SK-N-SH treated with all-trans-retinoic acid at 6 μM for 48 hours (cell line): ENCODE measurements around the gene BACH1.

Experiments
- ATAC-seq: fragments of 200-7000 bp; cut with Tn5 transposase; 3 replicates; pipeline ENCODE4 v1.9.1; 2020; ENCODE audit warnings: mild to moderate bottlenecking, moderate library complexity
- ARNTL ChIP-seq: fragments of 450-650 bp; formaldehyde crosslinking; IDR thresholded peaks from 2 replicates; pipeline ENCODE4 v1.5.0; 2020; ENCODE audit warnings: low read depth, mild to moderate bottlenecking, moderate library complexity, borderline replicate concordance
- BACH2 ChIP-seq: fragments of 250-450 bp; sonication (Bioruptor Pico); IDR thresholded peaks from 2 replicates; pipeline ENCODE4 v1.9.0; 2021; ENCODE audit warnings: mild to moderate bottlenecking, borderline replicate concordance
- CREB5 ChIP-seq: fragments of 250-450 bp; sonication (Bioruptor Pico); IDR thresholded peaks from 2 replicates; pipeline ENCODE4 v1.5.1; 2020; ENCODE audit warnings: low read depth, mild to moderate bottlenecking, moderate library complexity
- CSDC2 ChIP-seq: fragments of 250-450 bp; sonication (Bioruptor Pico); IDR thresholded peaks from 2 replicates; pipeline ENCODE4 v1.5.0; 2020; ENCODE audit warnings: mild to moderate bottlenecking, moderate library complexity
- CSRNP3 ChIP-seq: fragments of 250-450 bp; sonication (Bioruptor Pico); IDR thresholded peaks from 2 replicates; pipeline ENCODE4 v1.5.1; 2021; ENCODE audit warnings: mild to moderate bottlenecking, moderate library complexity
- ESRRG ChIP-seq: fragments of 250-450 bp; sonication (Bioruptor Pico); IDR thresholded peaks from 2 replicates; pipeline ENCODE4 v1.6.1; 2021; ENCODE audit warnings: mild to moderate bottlenecking
- GLIS3 ChIP-seq: fragments of 250-450 bp; sonication (Bioruptor Pico); IDR thresholded peaks from 2 replicates; pipeline ENCODE4 v1.5.0; 2020; ENCODE audit warnings: mild to moderate bottlenecking, moderate library complexity
- ISL1 ChIP-seq: fragments of 250-450 bp; sonication (Bioruptor Pico); IDR thresholded peaks from 2 replicates; pipeline ENCODE4 v2.1.2; 2022; ENCODE audit warnings: mild to moderate bottlenecking, moderate library complexity
- OSR1 ChIP-seq: fragments of 250-450 bp; sonication (Bioruptor Pico); IDR thresholded peaks from 2 replicates; pipeline ENCODE4 v1.8.0; 2022; ENCODE audit warnings: moderate library complexity, mild to moderate bottlenecking, inconsistent platforms
- PATZ1 ChIP-seq: fragments of 250-450 bp; sonication (Bioruptor Pico); IDR thresholded peaks from 2 replicates; pipeline ENCODE4 v1.8.0; 2020; ENCODE audit warnings: mild to moderate bottlenecking, moderate library complexity, borderline replicate concordance
- POU6F1 ChIP-seq: fragments of 250-450 bp; sonication (Bioruptor Pico); IDR thresholded peaks from 2 replicates; pipeline ENCODE4 v1.8.0; 2021; ENCODE audit warnings: low read depth, mild to moderate bottlenecking, moderate library complexity, borderline replicate concordance
- PPARA ChIP-seq: fragments of 250-450 bp; sonication (Bioruptor Pico); IDR thresholded peaks from 2 replicates; pipeline ENCODE4 v1.5.0; 2020; ENCODE audit warnings: mild to moderate bottlenecking, borderline replicate concordance
- RARB ChIP-seq: fragments of 250-450 bp; sonication (Bioruptor Pico); IDR thresholded peaks from 2 replicates; pipeline ENCODE4 v1.8.0; 2021; ENCODE audit warnings: mild to moderate bottlenecking, moderate library complexity
- SNAI2 ChIP-seq: fragments of 250-450 bp; sonication (Bioruptor Pico); IDR thresholded peaks from 2 replicates; pipeline ENCODE4 v1.5.0; 2020; ENCODE audit warnings: mild to moderate bottlenecking, moderate library complexity
- TCF4 ChIP-seq: fragments of 250-450 bp; sonication (Bioruptor Pico); IDR thresholded peaks from 2 replicates; pipeline ENCODE4 v1.8.0; 2021; ENCODE audit warnings: mild to moderate bottlenecking, moderate library complexity, borderline replicate concordance
- TOX ChIP-seq: fragments of 250-450 bp; sonication (Bioruptor Pico); IDR thresholded peaks from 2 replicates; pipeline ENCODE4 v1.8.0; 2021; ENCODE audit warnings: mild to moderate bottlenecking, moderate library complexity, borderline replicate concordance
- TSHZ2 ChIP-seq: fragments of 250-450 bp; sonication (Bioruptor Pico); IDR thresholded peaks from 2 replicates; pipeline ENCODE4 v1.5.0; 2020; ENCODE audit warnings: mild to moderate bottlenecking, moderate library complexity
- ZC3H10 ChIP-seq: fragments of 250-450 bp; sonication (Bioruptor Pico); IDR thresholded peaks from 2 replicates; pipeline ENCODE4 v1.5.1; 2021; ENCODE audit warnings: mild to moderate bottlenecking, moderate library complexity
- ZFP3 ChIP-seq: fragments of 250-450 bp; sonication (Bioruptor Pico); IDR thresholded peaks from 2 replicates; pipeline ENCODE4 v1.5.0; 2020; ENCODE audit warnings: mild to moderate bottlenecking, moderate library complexity
- ZNF565 ChIP-seq: fragments of 450-650 bp; formaldehyde crosslinking; conservative IDR thresholded peaks from 2 replicates; pipeline ENCODE4 v1.5.0; 2020; ENCODE audit warnings: low read depth, mild to moderate bottlenecking, moderate library complexity
- ZNF70 ChIP-seq: fragments of 450-650 bp; formaldehyde crosslinking; IDR thresholded peaks from 2 replicates; pipeline ENCODE4 v1.5.0; 2020; ENCODE audit warnings: mild to moderate bottlenecking, moderate library complexity
- ZNF8 ChIP-seq: fragments of 450-650 bp; formaldehyde crosslinking; IDR thresholded peaks from 2 replicates; pipeline ENCODE4 v1.5.0; 2020; ENCODE audit warnings: mild to moderate bottlenecking, moderate library complexity

BACH1 gene

GRCh38 chr21:29256126-29256910 lies 42.4 kb upstream of the BACH1 start (continued):
- TF ChIP-seq CREB5 (CRISPR knock-in tag) (no peak), TCF4 (CRISPR knock-in tag) (no peak), TOX (CRISPR knock-in tag) (no peak), ZNF70 (CRISPR knock-in tag) (no peak), ZNF8 (no peak), ARNTL (CRISPR knock-in tag) (no peak), GLIS3 (CRISPR knock-in tag) (no peak), ESRRG (CRISPR knock-in tag) (no peak)

- TF ChIP-seq PATZ1 (CRISPR knock-in tag) (no peak), ZNF70 (CRISPR knock-in tag) (no peak), POU6F1 (CRISPR knock-in tag) (no peak), ESRRG (CRISPR knock-in tag) (no peak), SNAI2 (CRISPR knock-in tag) (no peak), OSR1 (CRISPR knock-in tag) (no peak), ZNF8 (no peak), GLIS3 (CRISPR knock-in tag) (no peak), ISL1 (CRISPR knock-in tag) (no peak), TSHZ2 (CRISPR knock-in tag) (no peak), ZC3H10 (CRISPR knock-in tag) (no peak), TCF4 (CRISPR knock-in tag) (no peak), RARB (CRISPR knock-in tag) (no peak), BACH2 (no peak), ZFP3 (CRISPR knock-in tag) (no peak), CSRNP3 (CRISPR knock-in tag) (no peak), PPARA (no peak), ARNTL (CRISPR knock-in tag) (no peak), CSDC2 (no peak), ZNF565 (CRISPR knock-in tag) (no peak)
- TF ChIP-seq, all 23 proteins: peak for 0
- ATAC-seq: no peak
Measured at GRCh38 chr21:29257701-29258100, 41.0 kb upstream of the BACH1 start.
